HepG2 (cell line): ENCODE data around the gene CHID1. TPM values are rescaled to one million over a fixed set of nuclear protein-coding genes. Genes with fewer than 3 reads are reported as not detected.

Source experiments
- CREM ChIP-seq, 2 experiments: sonication (generic) in 1 of 2; formaldehyde crosslinking in 1 of 2; IDR thresholded peaks; 2 replicates each; pipeline versions ENCODE4 v1.4.0 to v1.6.1; 2016 to 2020; ENCODE audit warnings: antibody characterized with exemption in 1 of 2, mild to moderate bottlenecking in 1 of 2, missing genetic modification reagents in 1 of 2
- DNMT3B ChIP-seq: conservative IDR thresholded peaks from 2 replicates; pipeline ENCODE4 v1.6.1; 2016; ENCODE audit warnings: missing biosample characterization, control low read depth
- EZH2 ChIP-seq: conservative IDR thresholded peaks from 2 replicates; pipeline ENCODE4 v1.6.1; 2012; ENCODE audit warnings: mild to moderate bottlenecking, low read depth, low read length, moderate library complexity
- FUBP1 ChIP-seq: sonication (generic); formaldehyde crosslinking; IDR thresholded peaks from 2 replicates; pipeline ENCODE4 v1.5.1; 2020; ENCODE audit warnings: missing genetic modification reagents, mild to moderate bottlenecking, borderline replicate concordance
- GMEB2 ChIP-seq: IDR thresholded peaks from 2 replicates; pipeline ENCODE4 v1.6.1; 2016; ENCODE audit warnings: missing biosample characterization, missing genetic modification reagents, low read depth
- HDAC6 ChIP-seq: fragments of 200-600 bp; sonication (generic); IDR thresholded peaks from 2 replicates; pipeline ENCODE4 v1.7.0; 2017; ENCODE audit warnings: mild to moderate bottlenecking, antibody characterized with exemption, low read length, low read depth
- KAT8 ChIP-seq: IDR thresholded peaks from 2 replicates; pipeline ENCODE4 v1.6.1; 2016; ENCODE audit warnings: missing genetic modification reagents, missing compliant biosample characterization
- KDM1A ChIP-seq: IDR thresholded peaks from 2 replicates; pipeline ENCODE4 v1.6.1; 2016; ENCODE audit warnings: missing compliant biosample characterization
- KLF11 ChIP-seq: IDR thresholded peaks from 2 replicates; pipeline ENCODE4 v1.6.1; 2016; ENCODE audit warnings: missing compliant biosample characterization
- LCORL ChIP-seq, 2 experiments: fragments of 450-650 bp in 1 of 2; sonication (generic) in 1 of 2; formaldehyde crosslinking in 1 of 2; IDR thresholded peaks; 2 replicates each; pipeline versions ENCODE4 v1.5.0 to v1.6.1; 2017 to 2020; ENCODE audit warnings: antibody characterized with exemption in 1 of 2, missing genetic modification reagents in 1 of 2
- MBD4 ChIP-seq: IDR thresholded peaks from 2 replicates; pipeline ENCODE4 v1.6.1; 2012; ENCODE audit warnings: low read length, inconsistent platforms, borderline replicate concordance
- MEIS2 ChIP-seq: sonication (generic); formaldehyde crosslinking; IDR thresholded peaks from 2 replicates; pipeline ENCODE4 v1.9.0; 2021; ENCODE audit warnings: mild to moderate bottlenecking, missing genetic modification reagents
- MXI1 ChIP-seq: IDR thresholded peaks from 3 replicates; pipeline ENCODE4 v1.6.1; 2012; ENCODE audit warnings: low read depth, low read length, inconsistent platforms, borderline replicate concordance
- NR2F6 ChIP-seq, 2 experiments: IDR thresholded peaks; 2 replicates each; pipeline ENCODE4 v1.6.1; 2016; ENCODE audit warnings: antibody characterized with exemption in 1 of 2, mild to moderate bottlenecking in 1 of 2
- PRPF4 ChIP-seq: fragments of 200-400 bp; formaldehyde crosslinking; IDR thresholded peaks from 2 replicates; pipeline ENCODE4 v1.6.1; 2016; ENCODE audit warnings: low read length, low read depth; ENCODE audit not compliant: poor library complexity, severe bottlenecking
- RBM39 ChIP-seq: fragments of 200-400 bp; formaldehyde crosslinking; IDR thresholded peaks from one replicate; pipeline ENCODE4 v1.6.1; 2018; ENCODE audit warnings: antibody characterized with exemption, mild to moderate bottlenecking, low read depth, low read length; ENCODE audit not compliant: poor library complexity, severe bottlenecking
- TBL1XR1 ChIP-seq: fragments of 150-350 bp; IDR thresholded peaks from 2 replicates; pipeline ENCODE4 v1.6.1; 2014; ENCODE audit warnings: borderline replicate concordance, low read length; ENCODE audit not compliant: partially characterized antibody
- TRIM24 ChIP-seq: sonication (generic); formaldehyde crosslinking; IDR thresholded peaks from 2 replicates; pipeline ENCODE4 v1.8.0; 2022; ENCODE audit warnings: mild to moderate bottlenecking, missing genetic modification reagents
- ZC3H13 ChIP-seq: sonication (generic); formaldehyde crosslinking; IDR thresholded peaks from 2 replicates; pipeline ENCODE4 v1.8.1; 2023; ENCODE audit warnings: mild to moderate bottlenecking, missing genetic modification reagents, moderate library complexity
- ZEB1 ChIP-seq: IDR thresholded peaks from 2 replicates; pipeline ENCODE4 v1.6.1; 2012; ENCODE audit warnings: mild to moderate bottlenecking, low read depth, inconsistent platforms; ENCODE audit not compliant: insufficient replicate concordance
- ZNF292 ChIP-seq: sonication (generic); formaldehyde crosslinking; IDR thresholded peaks from 2 replicates; pipeline ENCODE4 v1.8.1; 2022; ENCODE audit warnings: mild to moderate bottlenecking, low read depth, missing genetic modification reagents, borderline replicate concordance
- ZNF550 ChIP-seq: sonication (generic); formaldehyde crosslinking; IDR thresholded peaks from 2 replicates; pipeline ENCODE4 v1.4.0; 2020; ENCODE audit warnings: mild to moderate bottlenecking, missing genetic modification reagents, borderline replicate concordance
- ZNF567 ChIP-seq: sonication (generic); formaldehyde crosslinking; IDR thresholded peaks from 2 replicates; pipeline ENCODE4 v1.8.1; 2023; ENCODE audit warnings: mild to moderate bottlenecking, missing genetic modification reagents, borderline replicate concordance
- ZNF614 ChIP-seq: IDR thresholded peaks from 2 replicates; pipeline ENCODE4 v1.6.1; 2018; ENCODE audit warnings: missing biosample characterization, missing genetic modification reagents, inconsistent platforms, borderline replicate concordance
- ZNF678 ChIP-seq: sonication (generic); formaldehyde crosslinking; IDR thresholded peaks from 2 replicates; pipeline ENCODE4 v1.4.0; 2020; ENCODE audit warnings: mild to moderate bottlenecking, missing genetic modification reagents
- ZNF703 ChIP-seq: sonication (generic); formaldehyde crosslinking; IDR thresholded peaks from 2 replicates; pipeline ENCODE4 v1.5.1; 2020; ENCODE audit warnings: missing genetic modification reagents, mild to moderate bottlenecking, moderate library complexity, borderline replicate concordance
- ZNF780A ChIP-seq: sonication (generic); formaldehyde crosslinking; IDR thresholded peaks from 2 replicates; pipeline ENCODE4 v1.8.0; 2022; ENCODE audit warnings: mild to moderate bottlenecking, missing genetic modification reagents, moderate library complexity
- ZNF792 ChIP-seq: IDR thresholded peaks from 2 replicates; pipeline ENCODE4 v1.6.1; 2016
- ZNF883 ChIP-seq: sonication (generic); formaldehyde crosslinking; IDR thresholded peaks from 2 replicates; pipeline ENCODE4 v1.5.1; 2020; ENCODE audit warnings: mild to moderate bottlenecking, missing genetic modification reagents; ENCODE audit errors: not compliant biosample characterization
- polyA plus RNA-seq, 8 experiments: library from polyadenylated mRNA; depleted of rRNA in 3 of 8; stranded (reverse) in 7 of 8; unstranded in 1 of 8; fragments of >200 nt; fragmentation: Illumina TruSeq in 4 of 8; extraction: Trizol in 4 of 8; gene quantifications; 2 replicates each; pipeline versions ENCODE4 v1.2.1 to v1.2.3, GENCODE V29; 2011 to 2016; ENCODE audit warnings: low read depth in 4 of 8, missing spikeins in 1 of 8, mixed read lengths in 1 of 8; ENCODE audit not compliant: insufficient read depth in 1 of 8
- total RNA-seq, 5 experiments: library from RNA; depleted of rRNA; stranded (reverse); fragments of >200 nt; fragmentation: Illumina TruSeq; extraction: Trizol; gene quantifications; 2 replicates each; pipeline ENCODE4 v1.2.3, GENCODE V29; 2016; ENCODE audit warnings: low read depth in 1 of 5

The CHID1 gene
- total and polyA plus RNA-seq, 2 of the 13 experiments (the other 11 are each of a cell fraction or from before 2014, with no cell fraction given) = 65.1 to 93.6 TPM

- TF ChIP-seq FUBP1 (CRISPR knock-in tag) (no peak), ZNF614 (CRISPR knock-in tag) (peak; percentile 21; the same call in 1 of the 2 replicates), HDAC6 (no peak), ZNF678 (no peak; the same call in 1 of the 2 replicates), EZH2 (no peak), RBM39 (peak; percentile 81), TRIM24 (CRISPR knock-in tag) (no peak), KAT8 (CRISPR knock-in tag) (no peak), PRPF4 (no peak), TBL1XR1 (no peak), DNMT3B (CRISPR knock-in tag) (no peak), MXI1 (peak; percentile 99), KLF11 (no peak), LCORL (IDR thresholded peaks at IDR 0.05) (no peak), LCORL (CRISPR knock-in tag; IDR thresholded peaks at IDR 0.05) (no peak), KDM1A (CRISPR knock-in tag) (no peak), MBD4 (no peak), ZNF792 (no peak), ZNF703 (no peak; the same call in 1 of the 2 replicates), GMEB2 (no peak), ZNF567 (peak; percentile 47; the same call in 1 of the 2 replicates), ZNF550 (no peak), ZNF292 (CRISPR knock-in tag) (no peak), ZNF883 (CRISPR knock-in tag) (peak; percentile 69), CREM (IDR thresholded peaks at IDR 0.05) (no peak), CREM (CRISPR knock-in tag; IDR thresholded peaks at IDR 0.05) (no peak), ZEB1 (no peak), ZC3H13 (CRISPR knock-in tag) (peak; percentile 86), ZNF780A (CRISPR knock-in tag) (no peak; the same call in 1 of the 2 replicates), NR2F6 (IDR thresholded peaks at IDR 0.05) (no peak), NR2F6 (CRISPR knock-in tag; IDR thresholded peaks at IDR 0.05) (no peak), MEIS2 (CRISPR knock-in tag) (peak; percentile 99)
Observed at GRCh38 chr11:842370-843002, 68.1 kb downstream of the CHID1 start, which contains the start of the genes POLR2L and TSPAN4 (continued).
